CD14-positive monocyte (primary cell): Measurements from ENCODE around the gene EPHA8. TPM values are rescaled to one million over a fixed set of nuclear protein-coding genes. Genes with fewer than 3 reads are reported as not detected.
A peak's percentile ranks its signal among the peaks of the same experiment; 100 is the strongest.

ENCODE experiments used
- DNase-seq, 3 donors: peaks; one replicate each; pipeline ENCODE4 v3.0.0-alpha.2; 2011 to 2022
- H2AFZ ChIP-seq: 2 replicates; pipeline ENCODE4 v1.6.0; 2012; ENCODE audit warnings: mild to moderate bottlenecking, low read depth, low read length, inconsistent platforms; ENCODE audit not compliant: insufficient read depth, poor library complexity, severe bottlenecking
- H3K27ac ChIP-seq, 2 donors: 1 replicate in 1 of 2; 2 replicates in 1 of 2; pipeline ENCODE4 v1.5.1; 2012 to 2013; ENCODE audit warnings: low read length in 2 of 2, control low read depth in 1 of 2, inconsistent platforms in 1 of 2, low read depth in 1 of 2, mild to moderate bottlenecking in 1 of 2
- H3K27me3 ChIP-seq, 2 donors: one replicate each; pipeline versions ENCODE4 v1.6.0 to v1.6.1; 2011 to 2013; ENCODE audit warnings: low read length in 2 of 2; ENCODE audit not compliant: control insufficient read depth in 2 of 2, insufficient read depth in 2 of 2
- H3K36me3 ChIP-seq, 2 donors: replicated peaks in 1 of 2; 1 replicate in 1 of 2; 2 replicates in 1 of 2; pipeline versions ENCODE4 v1.5.1 to v1.6.1; 2012 to 2013; ENCODE audit warnings: low read length in 2 of 2, control low read depth in 1 of 2, inconsistent platforms in 1 of 2, mild to moderate bottlenecking in 1 of 2; ENCODE audit not compliant: insufficient read depth in 2 of 2, control insufficient read depth in 1 of 2
- H3K4me1 ChIP-seq, 2 donors: 1 replicate in 1 of 2; 2 replicates in 1 of 2; pipeline versions ENCODE4 v1.5.1 to v1.6.1; 2012 to 2013; ENCODE audit warnings: low read length in 2 of 2, control low read depth in 1 of 2, inconsistent platforms in 1 of 2, mild to moderate bottlenecking in 1 of 2, moderate library complexity in 1 of 2; ENCODE audit not compliant: insufficient read depth in 2 of 2, control insufficient read depth in 1 of 2
- H3K4me2 ChIP-seq: replicated peaks from 2 replicates; pipeline ENCODE3; 2012; ENCODE audit warnings: low read length, moderate library complexity, mild to moderate bottlenecking; ENCODE audit not compliant: poor library complexity, severe bottlenecking; ENCODE audit errors: extremely low read depth
- H3K4me3 ChIP-seq, 3 experiments: fragments of 200-600 bp in 1 of 3; sonication (generic) in 1 of 3; replicated peaks in 1 of 3; 1 replicate in 2 of 3; 2 replicates in 1 of 3; pipeline ENCODE4 v1.5.1; 2011 to 2013; ENCODE audit warnings: low read length in 3 of 3, mild to moderate bottlenecking in 3 of 3, control low read depth in 2 of 3, low read depth in 2 of 3, inconsistent platforms in 1 of 3, moderate library complexity in 1 of 3
- H3K79me2 ChIP-seq: 2 replicates; pipeline ENCODE4 v1.6.0; 2012; ENCODE audit warnings: mild to moderate bottlenecking, control low read depth, inconsistent platforms, low read length, moderate library complexity; ENCODE audit not compliant: insufficient read depth
- H3K9ac ChIP-seq: 2 replicates; pipeline ENCODE4 v1.6.0; 2017; ENCODE audit warnings: low read length, mild to moderate bottlenecking; ENCODE audit not compliant: insufficient read depth, poor library complexity, severe bottlenecking
- H3K9me3 ChIP-seq, 2 donors: replicated peaks in 1 of 2; 1 replicate in 1 of 2; 2 replicates in 1 of 2; pipeline versions ENCODE4 v1.5.1 to v1.6.1; 2012 to 2013; ENCODE audit warnings: low read length in 2 of 2, control low read depth in 1 of 2; ENCODE audit not compliant: control insufficient read depth in 1 of 2, insufficient read depth in 1 of 2
- H4K20me1 ChIP-seq: 2 replicates; pipeline ENCODE4 v1.6.0; 2012; ENCODE audit warnings: mild to moderate bottlenecking, low read length, control low read depth, moderate library complexity; ENCODE audit not compliant: insufficient read depth
- H3K27ac Mint-ChIP-seq, 7 donors: one replicate each; pipeline ENCODE4 v1.8.0; 2020; ENCODE audit warnings: mild to moderate bottlenecking in 7 of 7, mixed read lengths in 7 of 7, moderate library complexity in 6 of 7, inconsistent platforms in 2 of 7
- H3K27me3 Mint-ChIP-seq, 3 donors: one replicate each; pipeline ENCODE4 v1.8.0; 2021 to 2022; ENCODE audit warnings: low read depth in 3 of 3, mild to moderate bottlenecking in 3 of 3, mixed read lengths in 3 of 3, moderate library complexity in 3 of 3, inconsistent platforms in 1 of 3
- H3K36me3 Mint-ChIP-seq, 2 donors: one replicate each; pipeline ENCODE4 v1.8.0; 2020; ENCODE audit warnings: mixed read lengths in 2 of 2, inconsistent platforms in 1 of 2, mild to moderate bottlenecking in 1 of 2
- H3K4me1 Mint-ChIP-seq: one replicate; pipeline ENCODE4 v1.8.0; 2020; ENCODE audit warnings: mild to moderate bottlenecking, mixed read lengths
- H3K4me3 Mint-ChIP-seq, 2 donors: one replicate each; pipeline ENCODE4 v1.8.0; 2020; ENCODE audit warnings: mild to moderate bottlenecking in 2 of 2, mixed read lengths in 2 of 2, moderate library complexity in 1 of 2
- H3K9me3 Mint-ChIP-seq, 7 donors: one replicate each; pipeline ENCODE4 v1.8.0; 2020 to 2022; ENCODE audit warnings: mixed read lengths in 7 of 7, mild to moderate bottlenecking in 6 of 7, moderate library complexity in 6 of 7, inconsistent platforms in 2 of 7
- CTCF ChIP-seq: fragments of 200-600 bp; IDR thresholded peaks from one replicate; pipeline ENCODE4 v1.8.0; 2022; ENCODE audit warnings: antibody characterized with exemption, mild to moderate bottlenecking
- WGBS: methylation state at CpG from one replicate; pipeline ENCODE4 v1.1.5; 2013; ENCODE audit warnings: missing lambda C conversion rate; ENCODE audit not compliant: insufficient coverage; 5-methylcytosine and 5-hydroxymethylcytosine counted together
- intact Hi-C, 2 donors: fragments of 100-400 bp; cut with micrococcal nuclease; formaldehyde crosslinking; loops; one replicate each; pipeline versions ENCODE4 v1.15.0 to v1.15.1; 2023
- polyA plus RNA-seq, 3 donors: library from polyadenylated mRNA; depleted of rRNA in 1 of 3; unstranded in 2 of 3; stranded (reverse) in 1 of 3; fragments of 300-500 nt in 2 of 3; fragments of >200 nt in 1 of 3; fragmentation: Illumina TruSeq in 2 of 3; gene quantifications; 1 replicate in 2 of 3; 2 replicates in 1 of 3; pipeline ENCODE4 v1.2.3, GENCODE V29; 2012 to 2021

Gene EPHA8
- polyA plus RNA-seq, 3 donors: 0.04 TPM; not detected in 2

GRCh38 chr1:22597301-22597965, 34.1 kb downstream of the EPHA8 start:
- WGBS: 85% methylated on average over 28 of the region's 30 CpGs
- intact Hi-C loops: no loop called here
- peaks cover 0 to 8% of the 10 kb centered on the region in 2 donors for H3K27me3 ChIP-seq

GRCh38 chr1:22597996-22598395, 34.7 kb downstream of the EPHA8 start:
- no peak overlapping the region for H3K27ac ChIP-seq
- H3K4me3 ChIP-seq: no peak overlapping the region
- no peak for TF ChIP-seq CTCF
- H2AFZ ChIP-seq: no peak overlapping the region
- Mint-ChIP-seq H3K9me3 (no peaks in the 10 kb centered on the region), H3K27ac (peak overlapping the region in 1 of 7 donors; percentile 2), H3K27me3 (peaks cover 4 to 8% (median 6%) of the 10 kb centered on the region in 3 donors), H3K36me3 (no peaks in the 10 kb centered on the region), H3K4me3 (no peak overlapping the region), H3K4me1 (no peaks in the 10 kb centered on the region)
- intact Hi-C loops: no loop called here
- H3K4me1 ChIP-seq: no peaks in the 10 kb centered on the region
- no peaks in the 10 kb centered on the region for H3K79me2 ChIP-seq
- no peak for DNase-seq
- H3K36me3 ChIP-seq: no peaks in the 10 kb centered on the region
- H3K9ac ChIP-seq: no peak overlapping the region
- H3K27me3 ChIP-seq: peaks cover 0 to 6% of the 10 kb centered on the region in 2 donors
- H4K20me1 ChIP-seq: no peaks in the 10 kb centered on the region
- no peaks in the 10 kb centered on the region for H3K9me3 ChIP-seq
- 80% methylated on average over 2 of the region's 8 CpGs for WGBS
- no peak overlapping the region for H3K4me2 ChIP-seq

More at GRCh38 chr1:22597301-22597965, 34.1 kb downstream of the EPHA8 start:
- no peak overlapping the region for H3K4me3 ChIP-seq
- H3K79me2 ChIP-seq: no peaks in the 10 kb centered on the region
- H2AFZ ChIP-seq: no peak overlapping the region
- no peaks in the 10 kb centered on the region for H3K36me3 ChIP-seq
- no peak overlapping the region for H3K9ac ChIP-seq
- no peaks in the 10 kb centered on the region for H3K4me1 ChIP-seq
- H3K36me3 Mint-ChIP-seq: no peaks in the 10 kb centered on the region
- no peak overlapping the region for H3K4me2 ChIP-seq
- H3K27ac ChIP-seq: no peak overlapping the region
- H3K27me3 Mint-ChIP-seq: peaks cover 5 to 12% (median 7%) of the 10 kb centered on the region in 3 donors
- no peak for TF ChIP-seq CTCF
- no peaks in the 10 kb centered on the region for H3K4me1 Mint-ChIP-seq
- no peak for DNase-seq
- no peak overlapping the region for H3K27ac Mint-ChIP-seq
- no peaks in the 10 kb centered on the region for H3K9me3 Mint-ChIP-seq
- H3K9me3 ChIP-seq: no peaks in the 10 kb centered on the region
- no peak overlapping the region for H3K4me3 Mint-ChIP-seq
- H4K20me1 ChIP-seq: no peaks in the 10 kb centered on the region
